Activated T-cell treated with anti-CD3 and anti-CD28 coated beads for 48 hours (primary cell): ENCODE measurements around the gene OTOGL.
"Not testable (repeated sequence)": the region's sequence is repeated elsewhere in the genome, so short reads cannot be mapped to it uniquely, and the experiment has no call there.

ENCODE experiments used
- DNase-seq: peaks from one replicate; pipeline ENCODE4 v3.0.0-alpha.2; 2020; ENCODE audit warnings: low read depth

OTOGL gene

GRCh38 chr12:80282761-80283160, 183.4 kb downstream of the OTOGL start:
- DNase-seq = no peak

GRCh38 chr12:80291108-80291754, 191.9 kb downstream of the OTOGL start:
- DNase-seq = no peak

GRCh38 chr12:80293347-80293746, 194.0 kb downstream of the OTOGL start:
- DNase-seq = no peak

DNA sequence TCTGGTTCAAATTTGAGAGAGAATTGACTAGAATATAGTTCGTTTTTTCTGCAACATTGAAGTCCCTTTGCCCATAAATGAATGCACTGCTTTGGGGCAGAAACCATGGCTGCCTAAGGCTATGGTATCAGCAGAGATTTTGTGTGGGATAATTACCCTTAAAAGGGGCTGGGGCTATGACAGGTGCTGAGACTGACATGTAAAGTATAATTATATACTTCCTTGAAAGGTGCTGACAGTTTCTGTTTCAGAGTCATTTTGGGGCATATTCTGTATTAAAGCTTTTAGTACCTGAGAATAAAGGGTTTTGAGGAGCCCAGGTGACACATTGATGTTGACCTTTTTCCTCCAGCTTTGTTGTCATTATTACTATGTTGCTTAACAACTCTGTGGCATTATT, 194.4 kb downstream of the OTOGL start:
- no peak for DNase-seq

GRCh38 chr12:80299219-80299618, 199.9 kb downstream of the OTOGL start:
- DNase-seq = no peak

DNA sequence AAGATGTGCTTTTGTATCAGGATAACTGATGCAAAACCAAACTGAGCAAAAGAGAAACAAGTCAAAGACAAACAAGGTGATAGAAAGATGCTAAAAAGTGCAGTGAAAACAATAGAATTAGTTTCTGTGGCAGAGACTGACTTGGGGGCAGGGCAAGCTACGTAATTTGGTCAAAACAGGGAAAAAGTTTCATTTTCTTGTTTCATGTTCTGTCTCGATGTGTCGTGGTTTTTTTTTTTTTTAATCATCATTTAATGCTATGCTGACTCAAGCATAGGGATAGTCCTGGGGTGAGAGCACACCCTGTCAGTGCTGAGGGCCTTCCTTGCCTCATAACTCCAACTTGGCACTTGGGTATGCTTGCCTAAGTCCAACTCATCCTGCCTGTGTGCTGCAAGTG, 200.6 kb downstream of the OTOGL start:
- no peak for DNase-seq

- not testable (repeated sequence) for DNase-seq
These were observed 208.1 kb downstream of the OTOGL start for GRCh38 chr12:80307436-80307835.

- no peak for DNase-seq
These were observed 213.9 kb downstream of the OTOGL start for GRCh38 chr12:80313209-80313608.

DNA sequence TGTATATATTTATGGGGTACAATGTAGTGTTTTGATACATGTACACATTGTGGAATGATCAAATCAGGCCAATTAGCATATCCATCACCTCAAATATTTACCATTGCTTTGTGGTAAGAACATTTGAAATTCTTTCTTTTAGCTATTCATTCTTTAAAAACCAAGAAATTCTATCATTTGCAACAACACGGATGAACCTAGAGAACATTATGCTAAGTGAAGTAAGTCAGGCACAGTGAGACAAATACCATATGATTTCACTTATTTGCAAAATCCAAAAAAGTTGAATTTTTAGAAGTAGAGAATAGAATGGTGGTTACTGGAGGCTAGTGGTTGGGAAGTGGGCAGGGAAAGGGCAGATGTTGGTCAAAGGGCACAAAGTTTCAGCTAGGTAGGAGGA, 215.4 kb downstream of the OTOGL start:
- no peak for DNase-seq

DNA sequence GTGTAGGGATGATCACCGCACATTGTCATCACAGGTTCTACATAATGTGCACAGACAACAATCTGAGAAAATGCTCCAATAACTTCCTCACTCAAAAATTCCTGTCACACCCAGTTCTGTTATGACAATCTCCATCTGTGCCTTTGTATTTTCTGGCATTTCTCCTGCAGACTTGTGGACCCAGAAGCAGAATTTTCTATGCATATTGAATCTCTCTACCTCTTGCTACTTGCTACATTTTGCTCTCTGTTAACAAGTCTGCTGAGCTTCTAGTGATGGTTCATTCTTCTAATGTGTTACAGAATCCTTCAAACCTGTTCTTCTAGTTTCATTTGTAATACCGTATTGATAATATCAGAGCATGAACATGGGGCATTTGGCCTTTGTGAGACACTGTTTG, 216.9 kb downstream of the OTOGL start:
- DNase-seq = no peak

DNA sequence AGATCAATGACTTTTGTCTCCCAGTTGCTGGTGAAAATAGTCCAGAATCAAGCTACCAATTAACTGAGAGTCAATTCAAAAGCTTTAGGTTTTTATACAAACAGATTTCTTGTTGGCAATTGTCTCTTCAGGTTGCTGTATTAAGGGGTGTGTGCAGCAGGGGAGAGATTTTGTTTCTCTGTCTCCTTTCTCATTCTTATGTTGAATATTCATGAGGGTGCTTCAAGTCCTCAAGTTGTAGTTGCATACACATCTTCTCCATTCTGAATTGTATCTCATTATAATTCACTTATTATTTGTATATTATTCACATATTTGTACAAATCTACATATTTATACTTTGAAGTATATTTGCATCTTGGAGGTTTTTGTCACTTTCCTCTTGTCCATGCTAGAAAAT, 218.0 kb downstream of the OTOGL start:
- DNase-seq = no peak

GRCh38 chr12:80317899-80318298, 218.6 kb downstream of the OTOGL start:
- DNase-seq = no peak

- no peak for DNase-seq
These were observed 220.9 kb downstream of the OTOGL start for GRCh38 chr12:80320121-80320678.

GRCh38 chr12:80321653-80322052, 222.3 kb downstream of the OTOGL start:
- DNase-seq = no peak

- DNase-seq = no peak
These were observed 226.0 kb downstream of the OTOGL start for GRCh38 chr12:80325167-80325959.

DNA sequence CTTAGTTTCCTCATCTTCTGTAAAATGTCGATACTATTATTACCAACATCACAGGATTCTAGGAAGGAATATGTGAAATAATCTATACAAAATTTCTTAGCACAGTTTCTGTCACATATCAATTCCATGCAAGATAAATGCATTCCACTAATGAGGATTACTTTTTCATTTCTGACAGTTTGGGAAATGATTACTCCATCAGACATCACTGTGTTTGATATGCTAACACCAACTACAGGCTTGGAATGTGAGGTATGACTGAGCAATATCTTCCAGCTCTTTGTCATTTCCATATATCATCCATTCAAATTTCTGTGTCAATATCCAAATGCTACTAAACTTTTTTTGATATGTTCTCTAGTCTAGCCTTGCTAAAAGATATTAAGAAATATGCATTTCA, 233.5 kb downstream of the OTOGL start:
- DNase-seq = no peak

GRCh38 chr12:80352474-80352873, 253.1 kb downstream of the OTOGL start:
- no peak for DNase-seq

DNA sequence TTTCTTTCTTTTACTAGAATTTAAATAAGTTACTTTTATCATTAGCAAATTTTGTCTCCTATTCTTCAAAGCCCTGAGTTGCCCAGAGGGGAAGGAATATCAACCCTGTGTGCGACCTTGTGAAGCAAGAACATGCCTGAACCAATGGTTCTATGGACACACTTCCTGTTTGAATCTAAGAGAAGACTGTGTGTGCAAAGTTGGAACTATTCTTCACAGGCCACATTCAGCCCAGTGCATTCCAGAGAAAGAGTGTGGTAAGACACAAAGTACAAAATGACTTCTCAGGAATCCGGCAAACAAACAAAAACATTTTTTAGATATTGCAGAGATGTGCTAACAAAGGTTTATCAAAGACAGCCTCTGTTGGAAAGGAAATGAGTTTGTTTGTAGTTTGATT, 253.9 kb downstream of the OTOGL start:
- no peak for DNase-seq

GRCh38 chr12:80356097-80356496, 256.8 kb downstream of the OTOGL start:
- DNase-seq = no peak

GRCh38 chr12:80359703-80360102, 260.4 kb downstream of the OTOGL start:
- DNase-seq = no peak

DNA sequence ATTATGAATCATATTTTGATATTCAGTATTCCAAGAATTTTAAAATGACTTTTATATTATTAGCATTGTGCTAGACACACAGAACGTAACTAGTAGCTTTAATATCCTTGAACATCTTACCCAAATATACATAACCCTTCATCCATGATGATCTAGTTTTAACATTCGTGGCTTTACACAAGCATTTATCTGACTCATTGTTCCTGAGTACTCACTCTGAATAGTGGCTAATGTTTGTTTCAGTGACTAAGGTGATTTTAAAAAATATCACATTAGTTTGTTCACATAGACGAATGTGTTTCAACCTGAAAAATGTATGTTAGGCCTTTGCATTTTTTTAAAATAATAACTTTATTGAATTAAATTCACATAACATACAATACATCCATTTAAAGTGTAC, 264.7 kb downstream of the OTOGL start:
- no peak for DNase-seq

DNA sequence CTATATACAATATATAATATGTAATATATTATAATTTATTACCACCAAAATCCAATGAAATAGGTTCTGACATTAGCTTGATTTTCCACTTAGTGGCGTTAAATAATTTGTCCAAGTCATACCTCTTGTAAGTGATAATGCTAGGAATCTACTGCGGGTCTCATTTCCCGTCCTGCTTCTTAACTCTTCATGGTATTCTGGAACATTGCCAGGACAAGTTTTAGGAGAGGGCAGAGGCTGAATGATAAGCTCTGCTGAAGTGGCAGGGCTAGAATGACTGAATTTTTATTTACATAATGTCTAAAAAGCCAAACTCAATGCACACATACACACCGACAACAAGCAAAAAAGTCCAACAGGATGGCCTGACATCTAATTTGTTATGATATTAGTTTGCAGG, 274.3 kb downstream of the OTOGL start:
- DNase-seq = no peak

GRCh38 chr12:80374615-80375014, 275.3 kb downstream of the OTOGL start:
- no peak for DNase-seq
